Gastrocnemius medialis (tissue), 4 donors: Measurements from ENCODE around the gene PRUNE2. TPM values are rescaled to one million over a fixed set of nuclear protein-coding genes. Genes with fewer than 3 reads are reported as not detected.

Source experiments
- ATAC-seq, 2 donors: fragments of 150-250 bp; one replicate each; pipeline ENCODE4 v1.9.1; 2016
- DNase-seq, 2 donors: peaks; one replicate each; pipeline ENCODE4 v3.0.0-alpha.2; 2019
- H3K27ac ChIP-seq, 4 donors: fragments of 200-600 bp; sonication (generic); 1 replicate in 1 of 4; 2 replicates in 3 of 4; pipeline ENCODE4 v1.5.1; 2016 to 2018; ENCODE audit warnings: mild to moderate bottlenecking in 2 of 4, moderate library complexity in 1 of 4
- H3K27me3 ChIP-seq, 3 donors: fragments of 200-600 bp; sonication (generic) in 2 of 3; 1 replicate in 1 of 3; 2 replicates in 2 of 3; pipeline versions ENCODE4 v1.5.1 to v1.6.0; 2016 to 2019; ENCODE audit warnings: mild to moderate bottlenecking in 1 of 3, moderate library complexity in 1 of 3
- H3K36me3 ChIP-seq, 2 donors: fragments of 200-600 bp; sonication (generic) in 1 of 2; one replicate each; pipeline ENCODE4 v1.5.1; 2017 to 2018
- H3K4me1 ChIP-seq, 2 donors: fragments of 200-600 bp; sonication (generic) in 1 of 2; one replicate each; pipeline ENCODE4 v1.5.1; 2016 to 2017; ENCODE audit warnings: mild to moderate bottlenecking in 2 of 2
- H3K4me3 ChIP-seq, 4 donors: fragments of 200-600 bp; sonication (generic) in 3 of 4; 1 replicate in 1 of 4; 2 replicates in 3 of 4; pipeline ENCODE4 v1.5.1; 2016 to 2019; ENCODE audit warnings: mild to moderate bottlenecking in 2 of 4
- H3K9me3 ChIP-seq, 3 donors: fragments of 200-600 bp; sonication (generic) in 2 of 3; 1 replicate in 1 of 3; 2 replicates in 2 of 3; pipeline ENCODE4 v1.5.1; 2016 to 2019
- CTCF ChIP-seq, 5 experiments: fragments of 450-650 bp in 3 of 5; fragments of 200-600 bp in 2 of 5; sonication (generic) in 2 of 5; IDR thresholded peaks in 4 of 5; conservative IDR thresholded peaks in 1 of 5; 1 replicate in 4 of 5; 2 replicates in 1 of 5; pipeline ENCODE4 v1.5.1; 2016 to 2019; ENCODE audit warnings: antibody characterized with exemption in 5 of 5, mild to moderate bottlenecking in 3 of 5, moderate library complexity in 3 of 5
- POLR2A ChIP-seq, 2 donors: fragments of 450-650 bp; IDR thresholded peaks; one replicate each; pipeline ENCODE4 v1.6.1; 2017; ENCODE audit warnings: antibody characterized with exemption in 2 of 2, mild to moderate bottlenecking in 2 of 2, moderate library complexity in 2 of 2
- in situ Hi-C, 4 donors: fragments of 200-750 bp; cut with MboI; loops; one replicate each; pipeline versions ENCODE4 v1.15.0 to v1.8.0; 2017; ENCODE audit warnings: low sequenced_read_pairs in 4 of 4
- intact Hi-C: fragments of 100-400 bp; cut with DNase I; formaldehyde crosslinking; loops from one replicate; pipeline ENCODE4 v1.15.1; 2023; ENCODE audit warnings: low total_unique reads
- total RNA-seq, 4 donors: library from RNA; depleted of rRNA; stranded (reverse); fragments of >200 nt; gene quantifications; one replicate each; pipeline versions ENCODE4 v1.1.0 to v1.2.3, GENCODE V29; 2016

Gene PRUNE2
- total RNA-seq, 4 donors from 2014 or later, result 1.6 to 43.5 (median 11.0) TPM

- no peaks in the 10 kb centered on the region for H3K9me3 ChIP-seq
- in situ Hi-C loops (no loop called here), intact Hi-C loops (no loop called here)
- no peak for TF ChIP-seq POLR2A (IDR thresholded peaks at IDR 0.05)
- no peak for TF ChIP-seq CTCF (IDR thresholded peaks at IDR 0.05 in 4 of 5, conservative IDR thresholded peaks at IDR 0.05 in 1 of 5)
- H3K27ac ChIP-seq, result no peak overlapping the region
- no peak for ATAC-seq
- DNase-seq, result no peak
- no peaks in the 10 kb centered on the region for H3K4me1 ChIP-seq
- H3K36me3 ChIP-seq, result no peaks in the 10 kb centered on the region
- H3K4me3 ChIP-seq, result no peak overlapping the region
- no peaks in the 10 kb centered on the region for H3K27me3 ChIP-seq
Measured at GRCh38 chr9:76725885-76726284, 180.0 kb downstream of the PRUNE2 start.

- intact Hi-C loops, result no loop called here
- in situ Hi-C loops, result no loop called here
- no peak for TF ChIP-seq POLR2A (IDR thresholded peaks at IDR 0.05)
- TF ChIP-seq CTCF (IDR thresholded peaks at IDR 0.05 in 4 of 5, conservative IDR thresholded peaks at IDR 0.05 in 1 of 5), result no peak
- Histone ChIP-seq H3K36me3 (no peaks in the 10 kb centered on the region), H3K9me3 (no peaks in the 10 kb centered on the region), H3K27me3 (no peaks in the 10 kb centered on the region), H3K4me3 (no peak overlapping the region), H3K27ac (no peak overlapping the region), H3K4me1 (no peaks in the 10 kb centered on the region)
- no peak for ATAC-seq
- DNase-seq, result no peak
Measured at GRCh38 chr9:76725011-76725546, 180.8 kb downstream of the PRUNE2 start.

GRCh38 chr9:76720245-76720644 is 185.7 kb downstream of the PRUNE2 start:
- H3K27me3 ChIP-seq, result no peaks in the 10 kb centered on the region
- no peak overlapping the region for H3K4me3 ChIP-seq
- H3K36me3 ChIP-seq, result no peaks in the 10 kb centered on the region
- no peak for ATAC-seq
- no peak for DNase-seq
- intact Hi-C loops (no loop called here), in situ Hi-C loops (no loop called here)
- TF ChIP-seq POLR2A (IDR thresholded peaks at IDR 0.05), result no peak
- TF ChIP-seq CTCF (IDR thresholded peaks at IDR 0.05 in 4 of 5, conservative IDR thresholded peaks at IDR 0.05 in 1 of 5), result no peak
- H3K4me1 ChIP-seq, result no peaks in the 10 kb centered on the region
- H3K27ac ChIP-seq, result no peak overlapping the region
- no peaks in the 10 kb centered on the region for H3K9me3 ChIP-seq

GRCh38 chr9:76718166-76718565 is 187.7 kb downstream of the PRUNE2 start:
- Histone ChIP-seq H3K27ac (no peak overlapping the region), H3K4me1 (no peaks in the 10 kb centered on the region), H3K36me3 (no peaks in the 10 kb centered on the region), H3K9me3 (no peaks in the 10 kb centered on the region), H3K4me3 (no peak overlapping the region), H3K27me3 (no peaks in the 10 kb centered on the region)
- DNase-seq (no peak), ATAC-seq (no peak)
- intact Hi-C loops, result no loop called here
- TF ChIP-seq CTCF (IDR thresholded peaks at IDR 0.05 in 4 of 5, conservative IDR thresholded peaks at IDR 0.05 in 1 of 5) (no peak), POLR2A (IDR thresholded peaks at IDR 0.05) (no peak)
- in situ Hi-C loops, result no loop called here

- ATAC-seq, result no peak
- TF ChIP-seq CTCF (IDR thresholded peaks at IDR 0.05 in 4 of 5, conservative IDR thresholded peaks at IDR 0.05 in 1 of 5), result no peak
- no peak for TF ChIP-seq POLR2A (IDR thresholded peaks at IDR 0.05)
- no peaks in the 10 kb centered on the region for H3K4me1 ChIP-seq
Measured at GRCh38 chr9:76717613-76718012, 188.3 kb downstream of the PRUNE2 start.

More at GRCh38 chr9:76717613-76718012, 188.3 kb downstream of the PRUNE2 start:
- in situ Hi-C loops, result no loop called here
- Histone ChIP-seq H3K9me3 (no peaks in the 10 kb centered on the region), H3K36me3 (no peaks in the 10 kb centered on the region), H3K27ac (no peak overlapping the region), H3K27me3 (no peaks in the 10 kb centered on the region), H3K4me3 (no peak overlapping the region)
- no peak for DNase-seq
- intact Hi-C loops, result no loop called here
